GM12878 (cell line): ENCODE measurements around the gene MYLIP. TPM values are rescaled to one million over a fixed set of nuclear protein-coding genes. Genes with fewer than 3 reads are reported as not detected.

Source experiments
- ATAC-seq: fragments of 200-7000 bp; cut with Tn5 transposase; 3 replicates; pipeline ENCODE4 v1.9.1; 2020; ENCODE audit warnings: mild to moderate bottlenecking, moderate library complexity
- BruUV-seq: library from RNA; stranded (reverse); fragments of 400-500 nt; replicated peaks from 2 replicates; lab custom pipeline; 2021; lab: Mats Ljungman, UMichigan
- CTCF ChIA-PET: fragments of 300-600 bp; sonication (Branson Sonifier 250); formaldehyde crosslinking; extraction: SDS; loops from one replicate; lab custom pipeline; 2021; ENCODE audit warnings: inconsistent platforms; lab: Yijun Ruan, JAX
- POLR2A ChIA-PET: fragments of 350-600 bp; formaldehyde crosslinking; extraction: SDS; loops from one replicate; lab custom pipeline; 2021; ENCODE audit warnings: inconsistent platforms; lab: Charles Lee
- RAD21 ChIA-PET: fragments of 300-600 bp; sonication (Branson Sonifier 250); formaldehyde crosslinking; loops from one replicate; lab custom pipeline; 2023; ENCODE audit warnings: antibody characterized with exemption; ENCODE audit not compliant: unreplicated experiment; lab: Charles Lee
- SMC1A ChIA-PET: fragments of 300-600 bp; sonication (Branson Sonifier 250); formaldehyde crosslinking; loops from one replicate; lab custom pipeline; 2023; ENCODE audit not compliant: unreplicated experiment, uncharacterized antibody; lab: Charles Lee
- DNase-seq: peaks from one replicate; pipeline ENCODE4 v3.0.0-alpha.2; 2011; ENCODE audit warnings: low read depth, low spot score
- FAIRE-seq: peaks from 3 replicates; lab custom pipeline; 2011; peaks lifted over from hg19 to GRCh38; lab: Jason Lieb, UNC
- H2AFZ ChIP-seq: 2 replicates; pipeline ENCODE4 v1.6.0; 2011; ENCODE audit warnings: low read depth, low read length, control low read depth; ENCODE audit not compliant: control insufficient read depth
- H3K27ac ChIP-seq: 2 replicates; pipeline ENCODE4 v1.5.1; 2011; ENCODE audit warnings: control low read depth; ENCODE audit not compliant: control insufficient read depth, insufficient read depth
- H3K27me3 ChIP-seq, 2 experiments: replicated peaks in 1 of 2; 2 replicates each; pipeline versions ENCODE4 v1.6.0 to v1.6.1; 2011; ENCODE audit warnings: low read length in 1 of 2; ENCODE audit not compliant: control insufficient read depth in 2 of 2, insufficient read depth in 2 of 2
- H3K36me3 ChIP-seq, 2 experiments: 2 replicates each; pipeline ENCODE4 v1.5.1; 2011; ENCODE audit warnings: low read length in 1 of 2; ENCODE audit not compliant: control insufficient read depth in 2 of 2, insufficient read depth in 2 of 2
- H3K4me1 ChIP-seq: 2 replicates; pipeline ENCODE4 v1.6.1; 2011; ENCODE audit warnings: mild to moderate bottlenecking, low read length, moderate library complexity, mixed read lengths; ENCODE audit not compliant: control insufficient read depth, insufficient read depth
- H3K4me2 ChIP-seq: 2 replicates; pipeline ENCODE4 v1.6.0; 2011; ENCODE audit warnings: control low read depth; ENCODE audit not compliant: control insufficient read depth, insufficient read depth
- H3K4me3 ChIP-seq: fragments of 200-600 bp; sonication (generic); 2 replicates; pipeline ENCODE4 v1.5.1; 2016
- H3K79me2 ChIP-seq: 2 replicates; pipeline ENCODE4 v1.6.0; 2011; ENCODE audit warnings: low read length; ENCODE audit not compliant: control insufficient read depth, insufficient read depth
- H3K9ac ChIP-seq: 2 replicates; pipeline ENCODE4 v1.8.0; 2011; ENCODE audit warnings: low read length, control low read depth, mixed read lengths; ENCODE audit not compliant: control insufficient read depth, insufficient read depth
- H3K9me3 ChIP-seq: replicated peaks from 3 replicates; pipeline ENCODE4 v1.5.1; 2011; ENCODE audit warnings: mild to moderate bottlenecking, low read length; ENCODE audit not compliant: control insufficient read depth, insufficient read depth
- H4K20me1 ChIP-seq: 2 replicates; pipeline ENCODE4 v1.6.0; 2011; ENCODE audit not compliant: control insufficient read depth, insufficient read depth
- CREB1 ChIP-seq: IDR thresholded peaks from 2 replicates; pipeline ENCODE4 v1.6.1; 2012; ENCODE audit warnings: low read depth, mild to moderate bottlenecking, inconsistent platforms
- ELK1 ChIP-seq: IDR thresholded peaks from 2 replicates; pipeline ENCODE4 v1.6.1; 2012; ENCODE audit warnings: low read depth, low read length, improper control_type of control experiment
- KAT2A ChIP-seq: conservative IDR thresholded peaks from 2 replicates; pipeline ENCODE4 v1.6.1; 2011; ENCODE audit warnings: low read depth, low read length; ENCODE audit not compliant: control insufficient read depth
- NFIC ChIP-seq: IDR thresholded peaks from 2 replicates; pipeline ENCODE4 v1.6.1; 2012; ENCODE audit warnings: low read depth, mild to moderate bottlenecking, inconsistent platforms, low read length, moderate library complexity
- NR2F1 ChIP-seq: fragments of 450-650 bp; conservative IDR thresholded peaks from 2 replicates; pipeline ENCODE4 v1.6.1; 2017; ENCODE audit warnings: mild to moderate bottlenecking
- RCOR1 ChIP-seq: conservative IDR thresholded peaks from 2 replicates; pipeline ENCODE4 v1.6.1; 2012; ENCODE audit warnings: low read depth, low read length, improper control_type of control experiment
- TAF1 ChIP-seq: IDR thresholded peaks from 2 replicates; pipeline ENCODE4 v1.6.1; 2011; ENCODE audit warnings: mild to moderate bottlenecking, low read depth, low read length, borderline replicate concordance
- WGBS: methylation state at CpG from one replicate; pipeline ENCODE4 v1.1.6; 2016; ENCODE audit warnings: low lambda C conversion rate; ENCODE audit not compliant: insufficient replicate concordance, insufficient coverage; ENCODE audit errors: missing lambda C conversion rate; 5-methylcytosine and 5-hydroxymethylcytosine counted together
- in situ Hi-C: fragments of 300-500 bp; cut with MboI; formaldehyde crosslinking; loops from 9 replicates; pipeline ENCODE4 v1.14.3; 2018; ENCODE audit warnings: mixed read lengths
- intact Hi-C: fragments of 100-400 bp; cut with micrococcal nuclease; formaldehyde crosslinking; loops from one replicate; pipeline ENCODE4 v1.14.2; 2022; ENCODE audit not compliant: unreplicated experiment
- polyA plus RNA-seq, 11 experiments: library from polyadenylated mRNA; depleted of rRNA in 4 of 11; unstranded in 6 of 11; stranded (reverse) in 5 of 11; fragments of >200 nt; fragmentation: Nextera tagmentation in 4 of 11; fragmentation: Illumina TruSeq in 1 of 11; extraction: Ambion mirVana in 4 of 11; extraction: Trizol in 1 of 11; gene quantifications; 1 replicate in 1 of 11; 2 replicates in 10 of 11; pipeline versions ENCODE4 v1.2.1 to v1.2.3, GENCODE V29; 2011 to 2016; ENCODE audit warnings: inconsistent platforms in 2 of 11, missing spikeins in 2 of 11, low read depth in 1 of 11
- total RNA-seq, 4 experiments: library from RNA; depleted of rRNA in 3 of 4; stranded (reverse); fragments of >200 nt in 3 of 4; fragmentation: Illumina TruSeq in 1 of 4; extraction: Trizol in 1 of 4; gene quantifications; 2 replicates each; pipeline versions ENCODE4 v1.2.1 to v1.2.3, GENCODE V29; 2013 to 2021
- TF ChIP-seq, protein P1 (sequence below): fragments of 450-650 bp; IDR thresholded peaks from 2 replicates; pipeline ENCODE4 v1.6.1; 2017; ENCODE audit warnings: mild to moderate bottlenecking, moderate library complexity
- TF ChIP-seq, protein P2 (sequence below): fragments of 450-650 bp; formaldehyde crosslinking; IDR thresholded peaks from 2 replicates; pipeline ENCODE4 v1.5.0; 2022; ENCODE audit warnings: mild to moderate bottlenecking, missing genetic modification characterization
- TF ChIP-seq, protein P3 (sequence below): fragments of 450-650 bp; formaldehyde crosslinking; IDR thresholded peaks from 2 replicates; pipeline ENCODE4 v1.4.0; 2020; ENCODE audit warnings: mild to moderate bottlenecking, moderate library complexity

Gene MYLIP
- total and polyA plus RNA-seq, 10 of the 15 experiments (the other 5 are each of a cell fraction or from before 2014, with no cell fraction given), result 5.3 to 123 (median 12.5) TPM

DNA sequence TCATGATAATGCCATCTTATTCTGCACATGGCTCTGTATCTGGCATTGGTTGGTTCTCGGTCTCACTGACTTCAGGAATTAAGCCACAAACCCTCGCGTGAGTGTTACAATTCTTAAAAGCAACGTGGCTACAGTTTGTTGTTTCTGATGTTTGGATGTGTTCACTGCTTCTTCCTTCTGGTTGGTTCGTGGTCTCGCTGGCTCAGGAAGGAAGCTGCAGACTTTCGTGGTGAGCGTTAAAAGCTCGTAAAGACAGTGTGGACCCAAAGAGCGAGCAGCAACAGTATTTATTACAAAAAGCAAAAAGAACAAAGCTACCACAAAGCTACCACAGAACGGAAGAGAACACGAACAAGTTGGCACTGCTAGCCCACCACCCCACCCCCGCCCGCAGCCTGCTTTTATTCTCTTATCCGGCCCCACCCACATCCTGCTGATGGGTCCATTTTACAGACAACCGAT is 51.1 kb downstream of the MYLIP start:
- no peaks in the 10 kb centered on the region for H4K20me1 ChIP-seq
- H3K4me2 ChIP-seq, result no peak overlapping the region
- H3K79me2 ChIP-seq, result no peaks in the 10 kb centered on the region
- ChIA-PET POLR2A (interaction anchor here (0.7 to 1.1 kb wide), 3 partner anchors 25 to 495 kb away, joined by 3 to 4 read pairs (median 4); no protein-coding TSS in a partner anchor), SMC1A (interaction anchor here (0.5 to 7.7 kb wide), 13 partner anchors 11 to 498 kb away, joined by 3 to 93 read pairs (median 7); no protein-coding TSS in a partner anchor), CTCF (interaction anchor here (0.5 to 3.1 kb wide), 12 partner anchors 11 to 559 kb away, joined by 3 to 14 read pairs (median 4); partner anchors contain the start of gene MYLIP), RAD21 (interaction anchor here (1.0 to 5.8 kb wide), 5 partner anchors 11 to 486 kb away, joined by 3 to 129 read pairs (median 6); partner anchors contain the start of gene MYLIP)
- no peaks in the 10 kb centered on the region for H3K27me3 ChIP-seq
- WGBS, result 10% methylated on average over 16 of the region's 16 CpGs
- intact Hi-C loops, result no loop called here
- in situ Hi-C loops, result loop anchor here (5.0 kb wide), 1 partner anchor 488 kb away; no protein-coding TSS in a partner anchor
- H3K27ac ChIP-seq, result no peak overlapping the region
- DNase-seq (no peak), ATAC-seq (no peak), FAIRE-seq (no peak)
- no peak overlapping the region for H3K9ac ChIP-seq
- H3K4me1 ChIP-seq, result no peaks in the 10 kb centered on the region
- no peaks in the 10 kb centered on the region; the same call in 2 of the 3 replicates for H3K9me3 ChIP-seq
- BruUV-seq, result no TSS peak
- H2AFZ ChIP-seq, result peak overlapping the region; percentile 58
- H3K4me3 ChIP-seq, result no peak overlapping the region
- H3K36me3 ChIP-seq, result no peaks in the 10 kb centered on the region
- TF ChIP-seq ELK1 (no peak), CREB1 (no peak), NFIC (no peak), TAF1 (no peak), RCOR1 (no peak), NR2F1 (no peak), KAT2A (no peak)
- TF ChIP-seq, protein P1, sequence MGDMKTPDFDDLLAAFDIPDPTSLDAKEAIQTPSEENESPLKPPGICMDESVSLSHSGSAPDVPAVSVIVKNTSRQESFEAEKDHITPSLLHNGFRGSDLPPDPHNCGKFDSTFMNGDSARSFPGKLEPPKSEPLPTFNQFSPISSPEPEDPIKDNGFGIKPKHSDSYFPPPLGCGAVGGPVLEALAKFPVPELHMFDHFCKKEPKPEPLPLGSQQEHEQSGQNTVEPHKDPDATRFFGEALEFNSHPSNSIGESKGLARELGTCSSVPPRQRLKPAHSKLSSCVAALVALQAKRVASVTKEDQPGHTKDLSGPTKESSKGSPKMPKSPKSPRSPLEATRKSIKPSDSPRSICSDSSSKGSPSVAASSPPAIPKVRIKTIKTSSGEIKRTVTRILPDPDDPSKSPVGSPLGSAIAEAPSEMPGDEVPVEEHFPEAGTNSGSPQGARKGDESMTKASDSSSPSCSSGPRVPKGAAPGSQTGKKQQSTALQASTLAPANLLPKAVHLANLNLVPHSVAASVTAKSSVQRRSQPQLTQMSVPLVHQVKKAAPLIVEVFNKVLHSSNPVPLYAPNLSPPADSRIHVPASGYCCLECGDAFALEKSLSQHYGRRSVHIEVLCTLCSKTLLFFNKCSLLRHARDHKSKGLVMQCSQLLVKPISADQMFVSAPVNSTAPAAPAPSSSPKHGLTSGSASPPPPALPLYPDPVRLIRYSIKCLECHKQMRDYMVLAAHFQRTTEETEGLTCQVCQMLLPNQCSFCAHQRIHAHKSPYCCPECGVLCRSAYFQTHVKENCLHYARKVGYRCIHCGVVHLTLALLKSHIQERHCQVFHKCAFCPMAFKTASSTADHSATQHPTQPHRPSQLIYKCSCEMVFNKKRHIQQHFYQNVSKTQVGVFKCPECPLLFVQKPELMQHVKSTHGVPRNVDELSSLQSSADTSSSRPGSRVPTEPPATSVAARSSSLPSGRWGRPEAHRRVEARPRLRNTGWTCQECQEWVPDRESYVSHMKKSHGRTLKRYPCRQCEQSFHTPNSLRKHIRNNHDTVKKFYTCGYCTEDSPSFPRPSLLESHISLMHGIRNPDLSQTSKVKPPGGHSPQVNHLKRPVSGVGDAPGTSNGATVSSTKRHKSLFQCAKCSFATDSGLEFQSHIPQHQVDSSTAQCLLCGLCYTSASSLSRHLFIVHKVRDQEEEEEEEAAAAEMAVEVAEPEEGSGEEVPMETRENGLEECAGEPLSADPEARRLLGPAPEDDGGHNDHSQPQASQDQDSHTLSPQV, result no peak
- TF ChIP-seq, protein P2, sequence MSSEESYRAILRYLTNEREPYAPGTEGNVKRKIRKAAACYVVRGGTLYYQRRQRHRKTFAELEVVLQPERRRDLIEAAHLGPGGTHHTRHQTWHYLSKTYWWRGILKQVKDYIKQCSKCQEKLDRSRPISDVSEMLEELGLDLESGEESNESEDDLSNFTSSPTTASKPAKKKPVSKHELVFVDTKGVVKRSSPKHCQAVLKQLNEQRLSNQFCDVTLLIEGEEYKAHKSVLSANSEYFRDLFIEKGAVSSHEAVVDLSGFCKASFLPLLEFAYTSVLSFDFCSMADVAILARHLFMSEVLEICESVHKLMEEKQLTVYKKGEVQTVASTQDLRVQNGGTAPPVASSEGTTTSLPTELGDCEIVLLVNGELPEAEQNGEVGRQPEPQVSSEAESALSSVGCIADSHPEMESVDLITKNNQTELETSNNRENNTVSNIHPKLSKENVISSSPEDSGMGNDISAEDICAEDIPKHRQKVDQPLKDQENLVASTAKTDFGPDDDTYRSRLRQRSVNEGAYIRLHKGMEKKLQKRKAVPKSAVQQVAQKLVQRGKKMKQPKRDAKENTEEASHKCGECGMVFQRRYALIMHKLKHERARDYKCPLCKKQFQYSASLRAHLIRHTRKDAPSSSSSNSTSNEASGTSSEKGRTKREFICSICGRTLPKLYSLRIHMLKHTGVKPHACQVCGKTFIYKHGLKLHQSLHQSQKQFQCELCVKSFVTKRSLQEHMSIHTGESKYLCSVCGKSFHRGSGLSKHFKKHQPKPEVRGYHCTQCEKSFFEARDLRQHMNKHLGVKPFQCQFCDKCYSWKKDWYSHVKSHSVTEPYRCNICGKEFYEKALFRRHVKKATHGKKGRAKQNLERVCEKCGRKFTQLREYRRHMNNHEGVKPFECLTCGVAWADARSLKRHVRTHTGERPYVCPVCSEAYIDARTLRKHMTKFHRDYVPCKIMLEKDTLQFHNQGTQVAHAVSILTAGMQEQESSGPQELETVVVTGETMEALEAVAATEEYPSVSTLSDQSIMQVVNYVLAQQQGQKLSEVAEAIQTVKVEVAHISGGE (CRISPR knock-in tag), result no peak
- TF ChIP-seq, protein P3, sequence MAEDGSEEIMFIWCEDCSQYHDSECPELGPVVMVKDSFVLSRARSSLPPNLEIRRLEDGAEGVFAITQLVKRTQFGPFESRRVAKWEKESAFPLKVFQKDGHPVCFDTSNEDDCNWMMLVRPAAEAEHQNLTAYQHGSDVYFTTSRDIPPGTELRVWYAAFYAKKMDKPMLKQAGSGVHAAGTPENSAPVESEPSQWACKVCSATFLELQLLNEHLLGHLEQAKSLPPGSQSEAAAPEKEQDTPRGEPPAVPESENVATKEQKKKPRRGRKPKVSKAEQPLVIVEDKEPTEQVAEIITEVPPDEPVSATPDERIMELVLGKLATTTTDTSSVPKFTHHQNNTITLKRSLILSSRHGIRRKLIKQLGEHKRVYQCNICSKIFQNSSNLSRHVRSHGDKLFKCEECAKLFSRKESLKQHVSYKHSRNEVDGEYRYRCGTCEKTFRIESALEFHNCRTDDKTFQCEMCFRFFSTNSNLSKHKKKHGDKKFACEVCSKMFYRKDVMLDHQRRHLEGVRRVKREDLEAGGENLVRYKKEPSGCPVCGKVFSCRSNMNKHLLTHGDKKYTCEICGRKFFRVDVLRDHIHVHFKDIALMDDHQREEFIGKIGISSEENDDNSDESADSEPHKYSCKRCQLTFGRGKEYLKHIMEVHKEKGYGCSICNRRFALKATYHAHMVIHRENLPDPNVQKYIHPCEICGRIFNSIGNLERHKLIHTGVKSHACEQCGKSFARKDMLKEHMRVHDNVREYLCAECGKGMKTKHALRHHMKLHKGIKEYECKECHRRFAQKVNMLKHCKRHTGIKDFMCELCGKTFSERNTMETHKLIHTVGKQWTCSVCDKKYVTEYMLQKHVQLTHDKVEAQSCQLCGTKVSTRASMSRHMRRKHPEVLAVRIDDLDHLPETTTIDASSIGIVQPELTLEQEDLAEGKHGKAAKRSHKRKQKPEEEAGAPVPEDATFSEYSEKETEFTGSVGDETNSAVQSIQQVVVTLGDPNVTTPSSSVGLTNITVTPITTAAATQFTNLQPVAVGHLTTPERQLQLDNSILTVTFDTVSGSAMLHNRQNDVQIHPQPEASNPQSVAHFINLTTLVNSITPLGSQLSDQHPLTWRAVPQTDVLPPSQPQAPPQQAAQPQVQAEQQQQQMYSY, result no peak
